ENCODE results near the gene ADAM12. TPM values are rescaled to one million over a fixed set of nuclear protein-coding genes. Genes with fewer than 3 reads are reported as not detected.

ADAM12 gene
- polyA plus RNA-seq, 1 of the 3 experiments (the other 2 are of a cell fraction) = 25.0 TPM

DNA sequence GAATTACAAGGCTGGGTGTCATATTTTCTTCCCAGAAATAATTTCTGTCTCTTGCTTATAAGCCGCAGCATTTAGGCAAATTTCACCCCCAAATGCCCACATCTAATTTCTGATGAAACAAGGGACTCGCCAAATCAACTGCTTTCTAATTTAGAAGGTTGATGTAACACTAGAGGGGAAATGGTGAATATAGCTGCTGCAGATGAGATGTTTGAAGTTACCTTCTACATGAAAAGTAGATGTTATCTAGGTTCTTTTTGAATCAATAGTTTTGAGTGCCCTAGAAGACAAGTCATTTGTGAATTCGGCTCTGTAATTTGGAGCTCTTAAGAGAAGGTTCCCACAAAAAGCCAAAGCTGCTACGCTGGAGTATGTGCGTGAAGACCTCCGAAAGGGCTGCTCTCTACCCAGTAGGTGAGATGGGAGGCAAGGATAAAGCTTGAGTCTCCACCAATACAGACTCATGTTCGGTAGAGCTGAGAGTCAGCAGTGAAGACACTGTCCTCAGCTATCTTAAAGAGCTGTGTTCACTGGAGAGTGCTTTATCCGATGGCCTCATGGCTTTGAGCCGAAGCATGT lies 392.5 kb downstream of the ADAM12 start:
- 92% methylated on average over 9 of the region's 9 CpGs for WGBS (ENCODE audit: low lambda C conversion rate)
- CTCF ChIA-PET = no interaction called here

GRCh38 chr10:125994601-125995000 lies 393.7 kb downstream of the ADAM12 start:
- Histone ChIP-seq H3K36me3 (replicated peaks in 1 of 2; ENCODE audit: control insufficient read depth in 1 of 2, insufficient read depth in 2 of 2, low read length in 1 of 2) (no peaks in the 10 kb centered on the region), H3K27me3 (ENCODE audit: insufficient read depth) (no peaks in the 10 kb centered on the region), H3K79me2 (ENCODE audit: insufficient read depth) (no peaks in the 10 kb centered on the region), H4K20me1 (ENCODE audit: insufficient read depth) (no peaks in the 10 kb centered on the region), H3K27ac (ENCODE audit: low read depth in 2 of 2, low read length in 1 of 2) (no peak overlapping the region), H3K9me2 (no peaks in the 10 kb centered on the region), H3F3A (replicated peaks; ENCODE audit: insufficient read depth) (no peaks in the 10 kb centered on the region), H3K4me3 (ENCODE audit: low read depth in 2 of 2, low read length in 1 of 2) (no peak overlapping the region), H3K4me2 (no peak overlapping the region), H3K9me3 (no peaks in the 10 kb centered on the region), H2AFZ (ENCODE audit: low read depth) (no peak overlapping the region), H3K4me1 (ENCODE audit: control insufficient read depth in 1 of 2, insufficient read depth in 2 of 2, low read depth in 1 of 2, low read length in 1 of 2) (peaks cover 0 to 2% of the 10 kb centered on the region in 2 experiments; a peak in 1 of 4 replicates), H3K9ac (no peak overlapping the region)
- WGBS (ENCODE audit: low lambda C conversion rate) = 85% methylated on average over 6 of the region's 6 CpGs
- CTCF ChIA-PET = interaction anchor here (0.8 to 1.4 kb wide), 4 partner anchors 13 to 509 kb away, joined by 3 to 7 read pairs (median 4); partner anchors contain the start of gene ADAM12
- no peak for TF ChIP-seq MXI1 (IDR thresholded peaks at IDR 0.05; ENCODE audit: low read depth, low read length)
- POLR2A ChIA-PET = no interaction called here
- no peak for DNase-seq

More for the DNA sequence above, 392.5 kb downstream of the ADAM12 start:
- Histone ChIP-seq H3K36me3 (replicated peaks in 1 of 2; ENCODE audit: control insufficient read depth in 1 of 2, insufficient read depth in 2 of 2, low read length in 1 of 2) (no peaks in the 10 kb centered on the region), H3K9me3 (no peaks in the 10 kb centered on the region), H3K4me1 (ENCODE audit: control insufficient read depth in 1 of 2, insufficient read depth in 2 of 2, low read depth in 1 of 2, low read length in 1 of 2) (peaks cover 0 to 2% of the 10 kb centered on the region in 2 experiments; a peak in 1 of 4 replicates), H3K9me2 (no peaks in the 10 kb centered on the region), H3K4me3 (ENCODE audit: low read depth in 2 of 2, low read length in 1 of 2) (no peak overlapping the region), H3K4me2 (no peak overlapping the region), H3K27ac (ENCODE audit: low read depth in 2 of 2, low read length in 1 of 2) (no peak overlapping the region), H3K9ac (no peak overlapping the region), H2AFZ (ENCODE audit: low read depth) (no peak overlapping the region), H3F3A (replicated peaks; ENCODE audit: insufficient read depth) (no peaks in the 10 kb centered on the region), H3K79me2 (ENCODE audit: insufficient read depth) (no peaks in the 10 kb centered on the region), H4K20me1 (ENCODE audit: insufficient read depth) (no peaks in the 10 kb centered on the region), H3K27me3 (ENCODE audit: insufficient read depth) (no peaks in the 10 kb centered on the region)
- no peak for DNase-seq
- POLR2A ChIA-PET = no interaction called here
- TF ChIP-seq FOXM1 (IDR thresholded peaks at IDR 0.05; ENCODE audit: low read depth) (no peak), CTCF (IDR thresholded peaks at IDR 0.05) (no peak), MXI1 (IDR thresholded peaks at IDR 0.05; ENCODE audit: low read depth, low read length) (no peak), FOXJ3 (CRISPR knock-in tag; IDR thresholded peaks at IDR 0.05) (no peak), CHD2 (IDR thresholded peaks at IDR 0.05; ENCODE audit: low read length, partially characterized antibody) (no peak), TEAD4 (IDR thresholded peaks at IDR 0.05; ENCODE audit: borderline replicate concordance, insufficient read depth) (no peak), RFX5 (IDR thresholded peaks at IDR 0.05; ENCODE audit: low read length) (no peak), RCOR1 (IDR thresholded peaks at IDR 0.05; ENCODE audit: low read length) (no peak), FOSL2 (IDR thresholded peaks at IDR 0.05; ENCODE audit: borderline replicate concordance, low read depth) (no peak)

- H3K4me2 ChIP-seq = no peak overlapping the region
- no peak overlapping the region for H2AFZ ChIP-seq (ENCODE audit: low read depth)
- H3K9me3 ChIP-seq = no peaks in the 10 kb centered on the region
- no peaks in the 10 kb centered on the region for H3K9me2 ChIP-seq
- H3K36me3 ChIP-seq (replicated peaks in 1 of 2; ENCODE audit: control insufficient read depth in 1 of 2, insufficient read depth in 2 of 2, low read length in 1 of 2) = no peaks in the 10 kb centered on the region
- H3K27me3 ChIP-seq (ENCODE audit: insufficient read depth) = no peaks in the 10 kb centered on the region
- H3K4me1 ChIP-seq (ENCODE audit: control insufficient read depth in 1 of 2, insufficient read depth in 2 of 2, low read depth in 1 of 2, low read length in 1 of 2) = no peaks in the 10 kb centered on the region; a peak in 1 of 4 replicates
- POLR2A ChIA-PET = interaction anchor here (1.5 kb wide), 1 partner anchor 12 kb away, joined by 3 read pairs; no protein-coding TSS in a partner anchor
- WGBS (ENCODE audit: low lambda C conversion rate) = 82% methylated on average over 7 of the region's 7 CpGs
- H3K79me2 ChIP-seq (ENCODE audit: insufficient read depth) = no peaks in the 10 kb centered on the region
- no peak for DNase-seq
- no peaks in the 10 kb centered on the region for H3F3A ChIP-seq (replicated peaks; ENCODE audit: insufficient read depth)
- H3K4me3 ChIP-seq (ENCODE audit: low read depth in 2 of 2, low read length in 1 of 2) = no peak overlapping the region
- CTCF ChIA-PET = interaction anchor here (1.3 kb wide), 1 partner anchor 58 kb away, joined by 4 read pairs; no protein-coding TSS in a partner anchor
- no peaks in the 10 kb centered on the region for H4K20me1 ChIP-seq (ENCODE audit: insufficient read depth)
- no peak overlapping the region for H3K9ac ChIP-seq
- no peak overlapping the region for H3K27ac ChIP-seq (ENCODE audit: low read depth in 2 of 2, low read length in 1 of 2)
- no peak for TF ChIP-seq GATA2 (CRISPR knock-in tag; IDR thresholded peaks at IDR 0.05)
- no peak for TF ChIP-seq NFIC (IDR thresholded peaks at IDR 0.05; ENCODE audit: borderline replicate concordance)
- TF ChIP-seq FOXJ3 (CRISPR knock-in tag; IDR thresholded peaks at IDR 0.05) = no peak
- no peak for TF ChIP-seq CTCF (IDR thresholded peaks at IDR 0.05)
- TF ChIP-seq TAF1 (IDR thresholded peaks at IDR 0.05; ENCODE audit: borderline replicate concordance, low read depth, low read length) = no peak
- no peak for TF ChIP-seq SIN3A (IDR thresholded peaks at IDR 0.05; ENCODE audit: borderline replicate concordance, low read depth, low read length)
- no peak for TF ChIP-seq NRF1 (IDR thresholded peaks at IDR 0.05; ENCODE audit: low read depth, low read length)
- no peak for TF ChIP-seq RFX5 (IDR thresholded peaks at IDR 0.05; ENCODE audit: low read length)
- TF ChIP-seq, protein P1, sequence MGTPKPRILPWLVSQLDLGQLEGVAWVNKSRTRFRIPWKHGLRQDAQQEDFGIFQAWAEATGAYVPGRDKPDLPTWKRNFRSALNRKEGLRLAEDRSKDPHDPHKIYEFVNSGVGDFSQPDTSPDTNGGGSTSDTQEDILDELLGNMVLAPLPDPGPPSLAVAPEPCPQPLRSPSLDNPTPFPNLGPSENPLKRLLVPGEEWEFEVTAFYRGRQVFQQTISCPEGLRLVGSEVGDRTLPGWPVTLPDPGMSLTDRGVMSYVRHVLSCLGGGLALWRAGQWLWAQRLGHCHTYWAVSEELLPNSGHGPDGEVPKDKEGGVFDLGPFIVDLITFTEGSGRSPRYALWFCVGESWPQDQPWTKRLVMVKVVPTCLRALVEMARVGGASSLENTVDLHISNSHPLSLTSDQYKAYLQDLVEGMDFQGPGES (IDR thresholded peaks at IDR 0.05; ENCODE audit: low read depth, low read length) = no peak
- TF ChIP-seq ELF1 (IDR thresholded peaks at IDR 0.05) = no peak
- no peak for TF ChIP-seq RCOR1 (IDR thresholded peaks at IDR 0.05; ENCODE audit: low read length)
- TF ChIP-seq GABPA (IDR thresholded peaks at IDR 0.05; ENCODE audit: low read depth) = no peak
Observed at GRCh38 chr10:125992254-125992653, 396.0 kb downstream of the ADAM12 start.

Data from SK-N-SH (cell line).